T-helper 22 cell (primary cell): ENCODE measurements around the gene PRR5.
A peak's percentile ranks its signal among the peaks of the same experiment; 100 is the strongest.
"Not testable (repeated sequence)": the region's sequence is repeated elsewhere in the genome, so short reads cannot be mapped to it uniquely, and the experiment has no call there.

Experiments
- DNase-seq: peaks from one replicate; pipeline ENCODE4 v3.0.0-alpha.2; 2020; ENCODE audit warnings: low read depth

PRR5 gene

GRCh38 chr22:44701824-44702478, at the start of gene PRR5:
Gene PRR5 (plus strand): TSS chr22:44702204. CDS start chr22:44702475, 271 bp downstream.
- DNase-seq: peak; percentile 74

GRCh38 chr22:44652866-44653265, 49.1 kb upstream of the PRR5 start:
- DNase-seq: not testable (repeated sequence)

- no peak for DNase-seq
Measured at GRCh38 chr22:44658311-44658953, 43.6 kb upstream of the PRR5 start.

GRCh38 chr22:44659140-44659539, 42.9 kb upstream of the PRR5 start:
- DNase-seq: no peak

- DNase-seq: no peak
Measured at GRCh38 chr22:44660051-44660830, 41.8 kb upstream of the PRR5 start.

GRCh38 chr22:44661070-44661469, 40.9 kb upstream of the PRR5 start:
- DNase-seq: no peak

- DNase-seq: no peak
Measured at GRCh38 chr22:44661659-44662569, 40.1 kb upstream of the PRR5 start.

- DNase-seq: no peak
Measured at GRCh38 chr22:44663256-44663999, 38.6 kb upstream of the PRR5 start.

- DNase-seq: peak; percentile 21
Measured at GRCh38 chr22:44664149-44664548, 37.9 kb upstream of the PRR5 start.

GRCh38 chr22:44665115-44665514, 36.9 kb upstream of the PRR5 start:
- DNase-seq: no peak

- DNase-seq: no peak
Measured at GRCh38 chr22:44666207-44666585, 35.8 kb upstream of the PRR5 start.

- DNase-seq: no peak
Measured at GRCh38 chr22:44667276-44667675, 34.7 kb upstream of the PRR5 start.

GRCh38 chr22:44667829-44668189, 34.2 kb upstream of the PRR5 start:
- DNase-seq: peak; percentile 70

- peak; percentile 52 for DNase-seq
Measured at GRCh38 chr22:44668190-44668885, 33.7 kb upstream of the PRR5 start.

GRCh38 chr22:44668886-44669521, 33.0 kb upstream of the PRR5 start:
- DNase-seq: no peak

- no peak for DNase-seq
Measured at GRCh38 chr22:44669561-44669976, 32.4 kb upstream of the PRR5 start.

GRCh38 chr22:44670220-44670988, 31.6 kb upstream of the PRR5 start:
- no peak for DNase-seq

- no peak for DNase-seq
Measured at GRCh38 chr22:44671742-44672141, 30.3 kb upstream of the PRR5 start.

GRCh38 chr22:44672632-44673031, 29.4 kb upstream of the PRR5 start:
- DNase-seq: no peak
